ENCODE measurements around the gene CDH18. TPM values are rescaled to one million over a fixed set of nuclear protein-coding genes. Genes with fewer than 3 reads are reported as not detected.

The CDH18 gene
- total RNA-seq, 4 donors from 2014 or later: not detected

- no peaks in the 10 kb centered on the region for H3K27me3 ChIP-seq
- H3K4me1 ChIP-seq: no peaks in the 10 kb centered on the region
- H3K9me3 ChIP-seq: no peaks in the 10 kb centered on the region
- WGBS, 2 donors (ENCODE audit: low coverage in 1 of 2): 38 to 39% methylated on average over 5 of the region's 5 CpGs
- no peak overlapping the region for H3K4me3 ChIP-seq
- TF ChIP-seq CTCF (IDR thresholded peaks at IDR 0.05): no peak
- no peak for TF ChIP-seq EP300 (IDR thresholded peaks at IDR 0.05)
- no peak for TF ChIP-seq POLR2AphosphoS5 (IDR thresholded peaks at IDR 0.05)
- TF ChIP-seq POLR2A (IDR thresholded peaks at IDR 0.05): no peak
- H3K27ac ChIP-seq: no peak overlapping the region
- no peak for ATAC-seq
- H3K36me3 ChIP-seq: no peaks in the 10 kb centered on the region
These were observed 57.5 kb downstream of the CDH18 start for GRCh38 chr5:19930451-19930850.

GRCh38 chr5:19928562-19929421 lies 59.2 kb downstream of the CDH18 start:
- no peaks in the 10 kb centered on the region for H3K4me1 ChIP-seq
- WGBS, 2 donors (ENCODE audit: low coverage in 1 of 2): 53 to 66% methylated on average over 3 of the region's 3 CpGs
- H3K36me3 ChIP-seq: no peaks in the 10 kb centered on the region
- H3K9me3 ChIP-seq: no peaks in the 10 kb centered on the region
- TF ChIP-seq POLR2A (IDR thresholded peaks at IDR 0.05): no peak
- TF ChIP-seq EP300 (IDR thresholded peaks at IDR 0.05): no peak
- TF ChIP-seq CTCF (IDR thresholded peaks at IDR 0.05): no peak
- no peak for TF ChIP-seq POLR2AphosphoS5 (IDR thresholded peaks at IDR 0.05)
- no peak overlapping the region for H3K4me3 ChIP-seq
- no peak overlapping the region for H3K27ac ChIP-seq
- ATAC-seq: no peak
- H3K27me3 ChIP-seq: no peaks in the 10 kb centered on the region

GRCh38 chr5:19927919-19928318 lies 60.1 kb downstream of the CDH18 start:
- no peak for TF ChIP-seq POLR2AphosphoS5 (IDR thresholded peaks at IDR 0.05)
- ATAC-seq: no peak
- Histone ChIP-seq H3K27ac (no peak overlapping the region), H3K4me3 (no peak overlapping the region), H3K4me1 (no peaks in the 10 kb centered on the region), H3K36me3 (no peaks in the 10 kb centered on the region), H3K27me3 (no peaks in the 10 kb centered on the region), H3K9me3 (no peaks in the 10 kb centered on the region)
- 14 to 31% methylated on average over 2 to 3 of the region's 3 CpGs for WGBS, 2 donors (ENCODE audit: low coverage in 1 of 2)

- no peak for ATAC-seq
- TF ChIP-seq POLR2AphosphoS5 (IDR thresholded peaks at IDR 0.05): no peak
- no peak for TF ChIP-seq POLR2A (IDR thresholded peaks at IDR 0.05)
- no peak for TF ChIP-seq EP300 (IDR thresholded peaks at IDR 0.05)
- TF ChIP-seq CTCF (IDR thresholded peaks at IDR 0.05): no peak
These were observed 60.8 kb downstream of the CDH18 start for GRCh38 chr5:19927170-19927569.

GRCh38 chr5:19923742-19924141 lies 64.3 kb downstream of the CDH18 start:
- TF ChIP-seq EP300 (IDR thresholded peaks at IDR 0.05) (no peak), CTCF (IDR thresholded peaks at IDR 0.05) (no peak), POLR2A (IDR thresholded peaks at IDR 0.05) (no peak), POLR2AphosphoS5 (IDR thresholded peaks at IDR 0.05) (no peak)
- no peak for ATAC-seq
- H3K27me3 ChIP-seq: no peaks in the 10 kb centered on the region
- H3K9me3 ChIP-seq: no peaks in the 10 kb centered on the region
- WGBS, 2 donors (ENCODE audit: low coverage in 1 of 2): 67 to 81% methylated on average over 3 of the region's 3 CpGs
- no peak overlapping the region for H3K4me3 ChIP-seq
- H3K27ac ChIP-seq: no peak overlapping the region
- no peaks in the 10 kb centered on the region for H3K4me1 ChIP-seq
- no peaks in the 10 kb centered on the region for H3K36me3 ChIP-seq

More at GRCh38 chr5:19927170-19927569, 60.8 kb downstream of the CDH18 start:
- H3K36me3 ChIP-seq: no peaks in the 10 kb centered on the region
- no peaks in the 10 kb centered on the region for H3K9me3 ChIP-seq
- no peaks in the 10 kb centered on the region for H3K27me3 ChIP-seq
- no peak overlapping the region for H3K27ac ChIP-seq
- H3K4me1 ChIP-seq: no peaks in the 10 kb centered on the region
- WGBS, 2 donors (ENCODE audit: low coverage in 1 of 2): 40 to 43% methylated on average over 2 of the region's 2 CpGs
- no peak overlapping the region for H3K4me3 ChIP-seq
